OCI-LY7 (cell line): ENCODE data around the gene TRAPPC4.

Experiments used
- CTCF ChIP-seq: fragments of 200-600 bp; sonication (generic); conservative IDR thresholded peaks from 2 replicates; pipeline ENCODE4 v1.5.1; 2014; ENCODE audit warnings: mild to moderate bottlenecking, antibody characterized with exemption, low read length, moderate library complexity, mixed read lengths
- EZH2phosphoT487 ChIP-seq: fragments of 200-600 bp; sonication (generic); IDR thresholded peaks from 2 replicates; pipeline ENCODE4 v1.6.1; 2018; ENCODE audit warnings: low read depth, borderline replicate concordance, mild to moderate bottlenecking, mixed run types, antibody characterized with exemption, low read length, moderate library complexity, mixed read lengths

DNA sequence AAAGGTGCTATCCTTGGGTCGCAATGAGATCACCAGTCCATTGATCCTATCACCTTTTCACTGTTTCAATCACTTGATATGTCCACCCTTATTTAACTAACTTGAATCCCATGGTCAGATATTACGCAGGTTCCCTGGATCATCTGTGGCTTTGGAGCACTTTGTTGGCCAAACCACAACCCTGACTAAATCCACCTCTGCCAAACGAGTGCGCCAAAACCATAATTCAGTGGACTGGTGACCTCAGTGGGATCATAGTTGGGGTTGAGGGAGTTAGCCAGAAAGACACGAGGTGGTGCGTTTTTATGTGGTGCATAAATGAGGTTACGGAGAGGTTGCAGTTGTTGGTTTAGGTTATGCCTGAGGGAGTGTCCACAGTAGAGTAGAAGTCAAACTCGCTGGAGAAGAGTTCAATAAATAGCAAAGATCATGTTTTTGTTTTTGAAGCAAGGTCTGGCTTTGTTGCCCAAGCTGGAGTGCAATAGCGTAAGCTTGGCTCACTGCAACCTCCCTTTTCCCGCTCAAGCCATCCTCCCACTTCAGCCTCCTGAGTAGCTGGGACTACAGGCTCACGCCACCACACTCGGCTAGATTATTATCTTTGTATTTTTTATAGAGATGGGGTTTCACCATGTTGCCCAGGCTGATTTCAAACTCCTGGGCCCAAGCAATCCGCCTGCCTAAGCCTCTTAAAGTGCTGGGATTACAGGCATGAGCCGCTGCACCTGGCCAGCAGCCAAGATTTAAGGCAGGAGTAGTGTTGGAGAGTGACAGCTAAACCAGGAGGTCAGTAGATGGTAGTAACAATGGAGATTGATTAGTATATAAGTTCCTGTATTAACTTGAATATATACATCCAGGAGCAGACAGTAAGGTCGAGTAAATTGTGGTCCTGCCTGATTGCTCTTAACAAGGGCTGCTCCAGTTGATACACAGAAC lies 42.5 kb upstream of the TRAPPC4 start:
- TF ChIP-seq CTCF (no peak), EZH2phosphoT487 (no peak)
